Naive thymus-derived CD8-positive, alpha-beta T cell (primary cell): ENCODE results near the gene PHYH. TPM values are rescaled to one million over a fixed set of nuclear protein-coding genes. Genes with fewer than 3 reads are reported as not detected.

ENCODE experiments used
- ATAC-seq, 2 donors: fragments of 150-1000 bp; cut with Tn5 transposase in 1 of 2; sonication (Bioruptor Pico), chemical (Tn5 transposase) in 1 of 2; 1 replicate in 1 of 2; 2 replicates in 1 of 2; pipeline ENCODE4 v1.10.0; 2021; ENCODE audit warnings: mild to moderate bottlenecking in 2 of 2, moderate library complexity in 2 of 2
- POLR2A ChIA-PET: fragments of 350-600 bp; sonication (Branson Sonifier 250); formaldehyde crosslinking; loops from one replicate; lab custom pipeline; 2021; ENCODE audit warnings: antibody characterized with exemption; lab: Charles Lee
- DNase-seq, 10 donors: peaks; one replicate each; pipeline versions ENCODE4 v3.0.0 to v3.0.0-alpha.2; 2020 to 2022
- H3K27ac Mint-ChIP-seq, 10 donors: one replicate each; pipeline ENCODE4 v1.8.0; 2020 to 2022; ENCODE audit warnings: mild to moderate bottlenecking in 10 of 10, mixed read lengths in 10 of 10, moderate library complexity in 4 of 10, inconsistent platforms in 1 of 10
- H3K27me3 Mint-ChIP-seq, 5 donors: one replicate each; pipeline ENCODE4 v1.8.0; 2021 to 2022; ENCODE audit warnings: mixed read lengths in 5 of 5
- H3K36me3 Mint-ChIP-seq, 3 donors: one replicate each; pipeline ENCODE4 v1.8.0; 2020 to 2022; ENCODE audit warnings: mixed read lengths in 3 of 3, mild to moderate bottlenecking in 2 of 3, inconsistent platforms in 1 of 3
- H3K4me1 Mint-ChIP-seq, 4 donors: one replicate each; pipeline ENCODE4 v1.8.0; 2021 to 2022; ENCODE audit warnings: mixed read lengths in 4 of 4
- H3K4me3 Mint-ChIP-seq, 10 donors: one replicate each; pipeline ENCODE4 v1.8.0; 2020 to 2022; ENCODE audit warnings: mild to moderate bottlenecking in 10 of 10, mixed read lengths in 10 of 10, moderate library complexity in 6 of 10, inconsistent platforms in 1 of 10
- H3K9me3 Mint-ChIP-seq, 9 donors: one replicate each; pipeline ENCODE4 v1.8.0; 2020 to 2022; ENCODE audit warnings: mixed read lengths in 9 of 9, mild to moderate bottlenecking in 3 of 9, inconsistent platforms in 1 of 9, moderate library complexity in 1 of 9
- polyA plus RNA-seq, 3 donors: library from polyadenylated mRNA; unstranded; fragments of 300-500 nt; fragmentation: Illumina TruSeq; gene quantifications; one replicate each; pipeline ENCODE4 v1.2.3, GENCODE V29; 2021
- total RNA-seq, 8 experiments: library from RNA in 2 of 8; stranded (reverse) in 2 of 8; gene quantifications; one replicate each; pipeline ENCODE4 v1.2.3 and lab custom pipeline; 2021 to 2026

PHYH gene
- total and polyA plus RNA-seq, 5 experiments from 2014 or later, result 17.3 to 20.5 (median 18.6) TPM

DNA sequence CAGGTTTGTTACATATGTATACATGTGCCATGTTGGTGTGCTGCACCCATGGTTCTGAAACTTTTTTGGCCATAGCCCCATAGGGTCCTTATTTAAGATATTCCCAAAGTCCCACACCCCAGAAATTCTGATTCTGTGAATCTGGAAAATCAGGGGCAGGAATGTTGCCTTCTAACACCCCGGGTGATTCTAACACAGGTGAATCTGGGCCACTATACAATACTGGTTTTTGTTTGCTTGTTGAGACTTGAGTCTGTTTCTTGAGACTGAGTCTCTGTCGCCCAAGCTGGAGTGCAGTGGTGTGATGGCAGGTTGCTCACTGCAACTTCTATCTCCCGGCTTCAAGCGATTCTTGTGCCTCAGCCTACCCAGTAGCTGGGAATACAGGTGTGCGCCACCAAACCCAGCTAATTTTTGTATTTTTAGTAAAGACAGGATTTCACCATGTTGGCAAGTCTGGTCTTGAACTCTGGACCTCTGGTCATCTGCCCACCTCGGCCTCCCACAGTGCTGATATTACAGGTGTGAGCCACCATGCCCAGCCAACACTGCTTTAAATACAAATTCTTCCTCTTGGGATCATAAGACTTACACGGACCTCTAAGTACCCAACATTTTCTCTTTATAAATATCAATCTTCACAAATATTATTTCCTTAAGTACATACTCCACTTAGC lies 16.9 kb upstream of the PHYH start:
- POLR2A ChIA-PET, result interaction anchor here (0.6 kb wide), 1 partner anchor 14 kb away, joined by 4 read pairs; no protein-coding TSS in a partner anchor
- Mint-ChIP-seq H3K4me3 (no peak overlapping the region), H3K4me1 (no peaks in the 10 kb centered on the region), H3K9me3 (no peaks in the 10 kb centered on the region), H3K27me3 (no peaks in the 10 kb centered on the region), H3K36me3 (peaks cover 0 to 36% (median 10%) of the 10 kb centered on the region in 3 donors), H3K27ac (peak overlapping the region in 3 of 10 donors; percentile 15 to 56 (median 20))
- no peak for DNase-seq
- no peak for ATAC-seq

DNA sequence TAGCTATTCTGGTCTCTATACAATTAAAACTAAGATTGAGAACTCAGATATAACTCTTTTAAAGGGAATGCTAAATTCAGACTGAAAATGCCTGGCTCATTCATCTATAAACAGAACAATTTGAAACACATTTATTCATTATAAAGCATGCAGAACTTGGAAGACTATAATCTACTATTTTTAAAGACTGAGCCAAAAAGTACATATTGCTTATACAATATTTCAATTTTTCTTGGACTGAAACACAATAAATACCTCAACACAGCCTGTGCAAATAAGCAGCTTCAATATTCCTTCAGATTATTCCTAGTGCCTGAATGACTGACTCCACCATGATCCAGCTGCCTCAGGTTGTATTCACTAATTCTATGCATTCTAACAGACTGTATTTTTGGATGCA lies 15.5 kb upstream of the PHYH start:
- Mint-ChIP-seq H3K36me3 (peaks cover 0 to 28% (median 6%) of the 10 kb centered on the region in 3 donors), H3K4me3 (no peak overlapping the region), H3K9me3 (no peaks in the 10 kb centered on the region), H3K4me1 (no peaks in the 10 kb centered on the region), H3K27ac (peak overlapping the region in 1 of 10 donors; percentile 3), H3K27me3 (no peaks in the 10 kb centered on the region)
- no peak for DNase-seq
- POLR2A ChIA-PET, result interaction anchor here (1.2 kb wide), 1 partner anchor 14 kb away, joined by 5 read pairs; no protein-coding TSS in a partner anchor
- ATAC-seq, result no peak

DNA sequence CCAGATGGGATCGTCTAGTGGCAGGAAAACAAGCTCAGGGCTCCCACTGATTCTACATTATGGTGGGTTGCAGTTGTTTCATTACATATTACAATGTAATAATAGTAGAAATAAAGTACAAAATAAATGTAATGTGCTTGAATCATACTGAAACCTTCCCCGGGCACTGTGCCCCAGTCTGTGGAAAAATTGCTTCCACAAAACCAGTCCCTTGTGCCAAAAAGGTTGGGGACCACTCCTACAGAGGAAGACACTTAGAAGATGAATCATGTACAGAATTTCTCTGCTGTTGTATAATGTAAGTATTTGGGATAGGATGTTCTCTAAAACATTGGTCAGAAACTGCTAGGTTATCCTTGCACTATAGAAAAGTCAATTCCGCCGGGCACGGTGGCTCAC lies 11.3 kb upstream of the PHYH start:
- no peak overlapping the region for H3K4me3 Mint-ChIP-seq
- POLR2A ChIA-PET, result no interaction called here
- no peaks in the 10 kb centered on the region for H3K27me3 Mint-ChIP-seq
- no peaks in the 10 kb centered on the region for H3K9me3 Mint-ChIP-seq
- H3K36me3 Mint-ChIP-seq, result peaks cover 0 to 3% (median 0%) of the 10 kb centered on the region in 3 donors
- DNase-seq (no peak), ATAC-seq (no peak)
- peak overlapping the region in 1 of 10 donors; percentile 66 for H3K27ac Mint-ChIP-seq
- H3K4me1 Mint-ChIP-seq, result no peaks in the 10 kb centered on the region

DNA sequence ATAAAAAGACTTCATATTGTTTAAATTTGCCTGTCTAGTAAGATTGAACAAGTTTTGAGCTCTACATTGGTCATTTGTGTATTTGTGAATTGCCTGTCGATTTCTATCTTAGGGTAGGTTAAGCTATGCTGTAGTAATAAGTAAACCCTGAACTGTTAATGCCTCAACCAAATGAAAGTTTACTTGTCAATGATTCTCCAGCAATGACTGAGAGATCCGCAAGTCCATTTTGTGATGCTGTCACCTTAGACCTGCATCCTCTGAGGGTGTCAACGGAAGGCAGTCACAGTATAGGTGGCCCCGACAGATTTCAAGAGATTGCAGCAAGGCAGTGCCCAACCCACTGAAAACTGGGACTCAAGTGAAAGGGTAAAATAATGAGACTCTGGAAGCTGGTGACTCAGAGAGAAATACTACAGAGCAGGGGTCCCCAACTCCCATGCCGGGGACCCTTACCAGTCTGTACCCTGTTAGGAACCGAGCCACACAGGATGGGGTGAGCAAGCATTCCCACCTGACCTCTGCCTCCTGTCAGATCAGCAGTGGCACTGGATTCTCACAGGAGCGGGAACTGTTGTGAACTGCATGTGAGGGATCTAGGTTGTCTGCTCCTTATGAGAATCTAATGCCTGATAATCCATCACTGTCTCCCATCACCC lies 10.8 kb upstream of the PHYH start:
- Mint-ChIP-seq H3K4me1 (peaks cover 0 to 2% (median 0%) of the 10 kb centered on the region in 4 donors), H3K4me3 (no peak overlapping the region), H3K36me3 (peaks cover 0 to 9% (median 0%) of the 10 kb centered on the region in 3 donors), H3K9me3 (no peaks in the 10 kb centered on the region), H3K27me3 (no peaks in the 10 kb centered on the region), H3K27ac (no peak overlapping the region)
- ATAC-seq (no peak), DNase-seq (no peak)
- POLR2A ChIA-PET, result no interaction called here

DNA sequence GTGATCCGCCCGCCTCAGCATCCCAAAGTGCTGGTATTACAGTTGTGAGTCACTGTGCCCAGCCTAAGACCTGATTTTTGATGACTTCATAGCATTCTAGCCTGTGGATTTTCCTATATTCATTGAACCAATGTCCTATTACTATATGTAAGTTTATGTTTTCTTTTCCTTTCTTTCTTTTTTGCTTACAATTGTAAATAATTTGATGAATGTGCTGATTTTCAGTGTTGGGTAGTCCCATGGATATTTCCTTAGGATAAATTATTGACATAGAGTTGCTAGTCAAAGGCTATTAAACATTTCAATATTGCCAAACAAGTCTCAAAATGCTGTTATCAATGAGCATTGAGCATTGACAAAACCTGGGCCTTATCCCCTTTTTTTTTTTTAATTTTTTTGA lies 9.9 kb upstream of the PHYH start:
- ATAC-seq, result no peak
- POLR2A ChIA-PET, result no interaction called here
- no peak overlapping the region for H3K4me3 Mint-ChIP-seq

DNA sequence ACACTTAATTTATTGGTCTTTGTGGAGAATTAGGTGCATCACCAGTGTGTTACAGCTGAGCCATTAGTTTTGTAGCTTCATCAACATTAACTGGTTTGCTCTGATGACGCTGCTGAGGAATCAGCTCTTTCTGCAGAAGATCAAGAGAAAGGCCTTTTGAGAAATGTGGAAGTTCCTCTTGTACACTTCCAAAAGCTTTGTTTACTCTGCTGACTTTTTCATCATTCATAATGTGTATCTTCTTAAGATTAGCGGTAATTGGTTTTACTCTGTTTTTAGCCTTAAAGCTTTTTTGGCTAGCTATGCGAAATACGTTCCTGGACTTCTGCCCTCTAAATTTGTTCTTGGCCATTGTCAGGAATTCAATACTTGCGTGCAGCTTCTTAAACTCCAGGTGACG lies 8.2 kb upstream of the PHYH start:
- ATAC-seq (no peak), DNase-seq (no peak)
- no peaks in the 10 kb centered on the region for H3K9me3 Mint-ChIP-seq
- POLR2A ChIA-PET, result no interaction called here
- peaks cover 0 to 2% (median 0%) of the 10 kb centered on the region in 4 donors for H3K4me1 Mint-ChIP-seq
- H3K4me3 Mint-ChIP-seq, result no peak overlapping the region
- no peak overlapping the region for H3K27ac Mint-ChIP-seq
- H3K36me3 Mint-ChIP-seq, result peaks cover 0 to 9% (median 0%) of the 10 kb centered on the region in 3 donors
- H3K27me3 Mint-ChIP-seq, result no peaks in the 10 kb centered on the region

More for the DNA sequence above, 9.9 kb upstream of the PHYH start:
- H3K27me3 Mint-ChIP-seq, result no peaks in the 10 kb centered on the region
- DNase-seq, result no peak
- H3K9me3 Mint-ChIP-seq, result no peaks in the 10 kb centered on the region
- no peak overlapping the region for H3K27ac Mint-ChIP-seq
- H3K36me3 Mint-ChIP-seq, result peaks cover 0 to 9% (median 0%) of the 10 kb centered on the region in 3 donors
- H3K4me1 Mint-ChIP-seq, result peaks cover 0 to 2% (median 0%) of the 10 kb centered on the region in 4 donors

DNA sequence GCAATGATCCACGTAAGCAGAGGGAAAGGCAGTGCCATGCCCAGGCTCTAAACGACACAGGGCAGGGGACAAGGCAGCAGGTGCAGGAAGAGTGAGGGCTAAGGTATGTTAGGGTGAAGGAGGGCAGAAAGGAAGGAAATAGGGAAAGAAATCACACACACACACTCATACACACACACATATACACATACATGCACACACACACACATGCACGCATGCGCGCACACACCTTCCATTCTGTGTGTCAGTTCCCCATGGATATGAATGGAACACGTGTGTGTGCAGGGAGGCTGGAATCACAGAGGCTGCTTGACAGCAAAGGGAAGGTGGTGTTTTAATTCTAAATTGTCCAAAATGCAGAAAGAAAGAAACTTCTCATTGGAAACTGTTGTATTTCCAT lies 6.2 kb upstream of the PHYH start:
- no peaks in the 10 kb centered on the region for H3K27me3 Mint-ChIP-seq
- peak overlapping the region in 2 of 10 donors; percentile 47 to 66 for H3K27ac Mint-ChIP-seq
- H3K4me1 Mint-ChIP-seq, result peaks cover 7 to 15% (median 14%) of the 10 kb centered on the region in 4 donors
- peaks cover 0 to 9% (median 0%) of the 10 kb centered on the region in 3 donors for H3K36me3 Mint-ChIP-seq
- no peak for DNase-seq
- no peak for ATAC-seq
- POLR2A ChIA-PET, result no interaction called here
- H3K4me3 Mint-ChIP-seq, result no peak overlapping the region
- H3K9me3 Mint-ChIP-seq, result no peaks in the 10 kb centered on the region

DNA sequence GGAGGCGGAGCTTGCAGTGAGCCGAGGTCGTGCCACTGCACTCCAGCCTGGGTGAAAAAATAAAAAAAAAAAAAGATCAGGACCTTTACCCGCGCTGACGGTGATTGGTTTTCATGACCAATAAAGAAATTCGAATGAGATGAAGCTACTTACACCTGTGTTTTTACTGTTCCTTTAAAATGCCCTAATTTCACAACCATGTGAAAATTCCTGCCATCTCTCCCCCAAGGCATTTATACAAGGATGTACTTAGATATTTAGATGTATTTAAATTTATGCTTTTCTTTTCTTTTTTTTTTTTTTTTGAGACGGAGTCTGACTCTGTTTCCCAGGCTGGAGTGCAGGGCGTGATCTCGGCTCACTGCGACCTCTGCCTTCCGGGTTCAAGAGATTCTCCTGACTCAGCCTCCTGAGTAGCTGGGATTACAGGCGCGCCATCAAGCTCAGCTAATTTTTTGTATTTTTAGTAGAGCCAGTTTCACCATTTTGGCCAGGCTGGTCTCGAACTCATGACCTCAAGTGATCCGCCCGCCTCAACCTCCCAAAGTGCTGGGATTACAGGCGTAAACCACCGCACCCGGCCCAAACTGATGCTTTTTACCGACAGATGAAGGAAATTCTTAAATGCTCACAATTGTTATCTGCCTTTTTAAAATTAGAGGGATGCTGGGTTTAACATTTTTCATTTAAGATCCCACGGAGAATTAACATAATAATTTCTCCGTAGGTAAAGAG lies 3.1 kb upstream of the PHYH start:
- no peaks in the 10 kb centered on the region for H3K9me3 Mint-ChIP-seq
- ATAC-seq, result no peak
- peak in 1 of 10 donors; percentile 7 for DNase-seq

DNA sequence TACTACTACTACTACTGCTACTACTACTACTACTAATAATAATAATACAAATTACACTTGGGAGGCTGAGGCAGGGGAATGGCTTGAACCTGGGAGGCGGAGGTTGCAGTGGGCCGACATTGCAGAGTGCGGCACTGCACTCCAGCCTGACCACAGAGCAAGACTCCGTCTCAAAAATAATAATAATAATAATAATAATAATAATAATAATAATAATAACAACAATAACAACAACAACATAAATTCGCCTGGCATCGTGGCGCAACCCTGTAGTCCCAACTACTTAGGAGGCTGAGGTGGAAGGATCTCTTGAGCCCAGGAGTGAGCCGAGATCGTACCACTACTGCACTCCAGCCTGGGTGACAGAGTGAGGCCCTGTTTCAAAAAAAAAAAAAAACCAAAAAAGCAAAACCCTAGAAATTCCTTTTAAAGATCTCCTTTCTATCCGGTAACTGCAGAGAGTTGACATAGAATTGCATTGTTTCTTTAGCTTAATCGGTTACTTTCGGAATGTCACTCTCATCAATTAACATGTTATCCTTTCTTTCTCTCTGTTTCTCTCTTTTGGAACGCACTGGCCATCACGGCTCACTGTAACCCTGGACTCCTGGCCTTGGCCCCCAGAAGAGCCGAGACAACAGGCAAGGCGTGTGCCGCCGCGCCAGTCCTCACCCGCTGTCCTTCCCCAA lies 972 bp downstream of the PHYH start:
- Mint-ChIP-seq H3K36me3 (peaks cover 0 to 13% (median 2%) of the 10 kb centered on the region in 3 donors), H3K27ac (peak overlapping the region; percentile 81 to 99 (median 95)), H3K4me3 (peak overlapping the region; percentile 79 to 92 (median 88)), H3K4me1 (peaks cover 13 to 32% (median 27%) of the 10 kb centered on the region in 4 donors), H3K9me3 (no peaks in the 10 kb centered on the region), H3K27me3 (no peaks in the 10 kb centered on the region)
- no peak for DNase-seq
- POLR2A ChIA-PET, result interaction anchor here (0.6 to 6.8 kb wide), 7 partner anchors 30 to 197 kb away, joined by 3 to 132 read pairs (median 4); partner anchors contain the start of gene SEPHS1
- no peak for ATAC-seq

More for the DNA sequence above, 3.1 kb upstream of the PHYH start:
- Mint-ChIP-seq H3K4me3 (peak overlapping the region in 9 of 10 donors; percentile 84 to 98 (median 89)), H3K27ac (peak overlapping the region; percentile 96 to 100 (median 98)), H3K27me3 (no peaks in the 10 kb centered on the region), H3K36me3 (peaks cover 0 to 9% (median 0%) of the 10 kb centered on the region in 3 donors), H3K4me1 (peaks cover 15 to 32% (median 27%) of the 10 kb centered on the region in 4 donors)
- POLR2A ChIA-PET, result interaction anchor here (0.6 to 6.8 kb wide), 13 partner anchors 10 to 203 kb away, joined by 3 to 132 read pairs (median 6); partner anchors contain the start of genes MCM10, OPTN and SEPHS1

DNA sequence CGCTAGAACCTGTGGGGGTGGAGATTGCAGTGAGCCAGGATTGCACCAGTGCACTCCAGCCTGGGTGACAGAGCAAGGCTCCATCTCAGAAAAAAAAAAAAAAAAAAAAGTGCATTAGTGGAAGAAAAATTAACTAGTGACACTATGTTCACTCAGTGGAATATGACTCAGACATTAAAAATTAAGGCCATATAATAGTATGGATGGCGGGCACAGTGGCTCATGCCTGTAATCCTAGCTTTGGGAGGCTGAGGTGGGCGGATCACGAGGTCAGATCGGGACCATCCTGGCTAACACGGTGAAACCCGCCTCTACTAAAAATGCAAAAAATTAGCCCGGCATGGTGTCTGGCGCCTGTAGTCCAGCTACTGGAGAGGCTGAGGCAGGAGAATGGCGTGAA lies 3.4 kb downstream of the PHYH start:
- Mint-ChIP-seq H3K4me1 (peaks cover 10 to 21% (median 15%) of the 10 kb centered on the region in 4 donors), H3K27ac (no peak overlapping the region), H3K36me3 (peaks cover 0 to 33% (median 9%) of the 10 kb centered on the region in 3 donors), H3K9me3 (no peaks in the 10 kb centered on the region), H3K27me3 (no peaks in the 10 kb centered on the region), H3K4me3 (no peak overlapping the region)
- no peak for DNase-seq
- POLR2A ChIA-PET, result no interaction called here
- no peak for ATAC-seq

DNA sequence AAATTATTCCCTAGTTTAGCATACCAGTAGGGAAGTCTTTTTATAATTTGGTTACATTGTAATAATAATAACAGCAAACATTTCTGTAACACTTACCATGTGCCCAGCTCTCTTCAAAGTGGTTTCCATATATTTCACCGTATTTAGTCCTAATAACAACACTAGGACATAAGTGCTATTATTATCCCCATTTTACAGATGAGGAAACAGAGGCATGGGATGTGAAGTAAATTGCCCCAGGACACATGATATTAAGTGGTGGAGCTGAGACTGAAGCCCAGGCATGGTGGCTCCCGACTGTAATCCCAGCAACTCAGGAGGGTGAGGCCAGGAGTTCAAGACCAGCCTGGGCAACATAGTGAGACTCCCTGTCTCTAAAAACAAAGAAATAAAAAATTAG lies 5.1 kb downstream of the PHYH start:
- ATAC-seq, result no peak
- H3K4me3 Mint-ChIP-seq, result no peak overlapping the region
- no peak for DNase-seq
- peak overlapping the region in 1 of 10 donors; percentile 83 for H3K27ac Mint-ChIP-seq
- no peaks in the 10 kb centered on the region for H3K27me3 Mint-ChIP-seq
- H3K9me3 Mint-ChIP-seq, result no peaks in the 10 kb centered on the region
- POLR2A ChIA-PET, result no interaction called here
- H3K36me3 Mint-ChIP-seq, result peaks cover 0 to 44% (median 9%) of the 10 kb centered on the region in 3 donors
- peaks cover 5 to 9% (median 7%) of the 10 kb centered on the region in 4 donors for H3K4me1 Mint-ChIP-seq
